Diencephalon (tissue), 1 donor: Measurements from ENCODE around the gene IGF2BP2. TPM values are rescaled to one million over a fixed set of nuclear protein-coding genes. Genes with fewer than 3 reads are reported as not detected.

Experiments
- small RNA-seq: library from RNA; depleted of rRNA; stranded (forward); fragments of <200 nt; gene quantifications from one replicate; pipeline ENCODE3, GENCODE V24; 2014
- total RNA-seq: library from RNA; depleted of rRNA; stranded (reverse); fragments of >200 nt; gene quantifications from one replicate; pipeline ENCODE4 v1.2.3, GENCODE V29; 2014

Gene IGF2BP2
- 19.6 TPM for total RNA-seq

DNA sequence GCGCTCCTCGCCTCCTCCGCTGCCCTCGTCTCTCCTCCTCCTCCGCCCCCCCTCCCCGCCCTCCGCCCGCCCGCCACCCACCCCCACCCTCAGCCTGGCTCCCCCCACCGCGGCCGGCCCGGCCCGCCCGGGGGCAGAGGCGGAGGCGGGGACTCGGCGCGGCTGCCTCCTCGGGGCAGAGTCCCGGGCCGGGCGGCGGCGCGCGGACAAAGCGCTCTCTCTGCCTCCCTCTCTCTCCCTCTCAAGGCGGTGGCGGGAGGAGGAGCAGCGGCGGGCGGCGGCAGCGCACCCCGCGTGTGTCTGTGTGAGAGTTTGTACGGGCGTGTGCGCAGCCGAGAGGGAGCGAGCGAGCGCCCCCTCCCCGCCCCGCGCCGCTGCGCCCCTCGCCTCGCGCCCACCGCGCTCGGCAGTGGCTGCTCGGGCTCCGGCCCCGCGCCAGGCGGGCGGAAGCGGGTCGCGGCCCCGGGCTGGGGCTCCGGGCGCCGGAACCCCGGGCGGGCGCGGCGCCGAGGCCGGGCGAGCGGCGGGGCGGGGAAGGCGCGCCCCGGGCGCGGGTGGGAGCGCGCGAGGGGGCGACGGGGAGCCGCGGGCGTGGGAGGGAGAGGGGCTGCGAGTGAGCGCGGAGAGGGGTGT is at the start of gene IGF2BP2:
Gene IGF2BP2 (minus strand): TSS at position 37 of the 633 bp plus-strand sequence. CDS start 82 bp downstream, outside the sequence.

Small RNA genes lying within 50 kb of the gene (small RNA-seq; reads per million reads assigned to genes)
- gene AC133473.1 (not detected), gene MIR548AQ (not detected)

Other genes starting within 250 kb of the IGF2BP2 start
- gene SENP2, start 238.7 kb downstream of the IGF2BP2 start, total RNA-seq: 50.3 TPM
- 156 TPM for gene TRA2B, start 113.0 kb upstream of the IGF2BP2 start, total RNA-seq